GM12892 (cell line): ENCODE measurements around the gene CNTNAP2.

ENCODE experiments used
- POLR2A ChIP-seq: IDR thresholded peaks from 2 replicates; pipeline ENCODE4 v1.6.1; 2011; ENCODE audit warnings: low read depth, low read length, control low read depth
- POLR2AphosphoS5 ChIP-seq: IDR thresholded peaks from 2 replicates; pipeline ENCODE4 v1.6.1; 2011; ENCODE audit warnings: low read depth, low read length, control low read depth

DNA sequence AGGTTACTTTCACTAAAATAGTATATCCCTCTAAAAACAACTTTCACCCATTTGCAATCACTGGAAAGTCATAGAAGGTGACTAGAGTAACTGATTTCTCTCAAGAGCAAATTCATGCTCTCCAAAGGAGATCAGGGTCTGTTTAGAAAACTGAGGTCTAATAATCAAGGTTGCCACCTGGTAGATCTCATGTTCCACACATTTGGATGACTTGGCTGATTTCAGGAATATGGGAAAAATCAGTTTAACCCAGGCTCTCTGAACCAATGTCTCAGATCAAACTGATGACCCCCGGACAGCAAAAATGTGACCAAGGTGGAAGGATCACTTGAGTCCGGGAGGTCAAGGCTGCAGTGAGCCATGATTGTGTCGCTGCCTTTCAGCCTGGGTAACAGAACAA, 1911.6 kb downstream of the CNTNAP2 start:
- TF ChIP-seq POLR2A (no peak), POLR2AphosphoS5 (no peak)
